RWPE2 (cell line): Measurements from ENCODE around the gene NTRK2.

ENCODE experiments used
- ATAC-seq: fragments of 200-7000 bp; cut with Tn5 transposase; 3 replicates; pipeline ENCODE4 v1.9.1; 2021; ENCODE audit warnings: low read depth
- DNase-seq: peaks from one replicate; pipeline ENCODE4 v3.0.0-alpha.2; 2020; ENCODE audit warnings: low spot score
- H3K27ac ChIP-seq: fragments of 450-650 bp; 2 replicates; pipeline ENCODE4 v1.5.1; 2017; ENCODE audit warnings: mild to moderate bottlenecking; ENCODE audit not compliant: poor library complexity, severe bottlenecking
- H3K27me3 ChIP-seq: fragments of 250-450 bp; sonication (Bioruptor Pico); 2 replicates; pipeline ENCODE4 v1.5.1; 2021; ENCODE audit warnings: mild to moderate bottlenecking, moderate library complexity; ENCODE audit not compliant: insufficient read depth, poor library complexity, severe bottlenecking
- H3K36me3 ChIP-seq: fragments of 250-450 bp; sonication (Bioruptor Pico); 2 replicates; pipeline ENCODE4 v1.5.1; 2020; ENCODE audit warnings: low read depth, mild to moderate bottlenecking, moderate library complexity
- H3K4me1 ChIP-seq: fragments of 250-450 bp; sonication (Bioruptor Pico); 2 replicates; pipeline ENCODE4 v1.5.1; 2021; ENCODE audit warnings: mild to moderate bottlenecking, moderate library complexity; ENCODE audit not compliant: insufficient read depth, poor library complexity, severe bottlenecking
- H3K4me3 ChIP-seq: fragments of 250-450 bp; sonication (Bioruptor Pico); 2 replicates; pipeline ENCODE4 v1.5.1; 2021; ENCODE audit warnings: mild to moderate bottlenecking, moderate library complexity; ENCODE audit not compliant: severe bottlenecking
- H3K9me3 ChIP-seq: fragments of 250-450 bp; sonication (Bioruptor Pico); 2 replicates; pipeline ENCODE4 v1.5.1; 2021; ENCODE audit warnings: mild to moderate bottlenecking, moderate library complexity; ENCODE audit not compliant: severe bottlenecking
- TF ChIP-seq, protein P1 (sequence below): fragments of 450-650 bp; IDR thresholded peaks from one replicate; pipeline ENCODE4 v1.5.1; 2017; ENCODE audit warnings: mild to moderate bottlenecking, moderate library complexity; ENCODE audit not compliant: poor library complexity, severe bottlenecking

NTRK2 gene

DNA sequence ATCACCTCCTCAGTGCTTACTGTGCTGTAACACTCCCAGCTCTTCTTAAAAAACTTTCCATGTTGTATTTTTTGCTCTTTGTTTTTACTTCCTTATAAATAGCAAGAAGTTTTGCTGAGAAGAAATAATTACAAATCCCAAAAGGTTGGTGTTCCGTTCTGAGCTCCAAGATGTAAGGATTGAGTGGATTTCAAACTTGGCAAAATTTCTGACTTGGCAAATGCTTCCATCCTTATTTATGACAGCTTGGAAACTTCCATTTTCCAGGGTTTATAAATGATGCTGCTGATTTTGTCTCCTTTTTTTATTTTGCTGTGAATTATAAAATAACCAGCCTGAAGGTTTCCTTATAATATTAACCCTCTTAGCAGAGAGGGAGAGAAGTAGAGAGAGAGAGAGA is 151.9 kb downstream of the NTRK2 start:
- no peaks in the 10 kb centered on the region for H3K36me3 ChIP-seq
- H3K27ac ChIP-seq, result no peak overlapping the region
- no peak overlapping the region for H3K4me3 ChIP-seq
- TF ChIP-seq, protein P1, sequence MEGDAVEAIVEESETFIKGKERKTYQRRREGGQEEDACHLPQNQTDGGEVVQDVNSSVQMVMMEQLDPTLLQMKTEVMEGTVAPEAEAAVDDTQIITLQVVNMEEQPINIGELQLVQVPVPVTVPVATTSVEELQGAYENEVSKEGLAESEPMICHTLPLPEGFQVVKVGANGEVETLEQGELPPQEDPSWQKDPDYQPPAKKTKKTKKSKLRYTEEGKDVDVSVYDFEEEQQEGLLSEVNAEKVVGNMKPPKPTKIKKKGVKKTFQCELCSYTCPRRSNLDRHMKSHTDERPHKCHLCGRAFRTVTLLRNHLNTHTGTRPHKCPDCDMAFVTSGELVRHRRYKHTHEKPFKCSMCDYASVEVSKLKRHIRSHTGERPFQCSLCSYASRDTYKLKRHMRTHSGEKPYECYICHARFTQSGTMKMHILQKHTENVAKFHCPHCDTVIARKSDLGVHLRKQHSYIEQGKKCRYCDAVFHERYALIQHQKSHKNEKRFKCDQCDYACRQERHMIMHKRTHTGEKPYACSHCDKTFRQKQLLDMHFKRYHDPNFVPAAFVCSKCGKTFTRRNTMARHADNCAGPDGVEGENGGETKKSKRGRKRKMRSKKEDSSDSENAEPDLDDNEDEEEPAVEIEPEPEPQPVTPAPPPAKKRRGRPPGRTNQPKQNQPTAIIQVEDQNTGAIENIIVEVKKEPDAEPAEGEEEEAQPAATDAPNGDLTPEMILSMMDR, result no peak
- H3K27me3 ChIP-seq, result no peaks in the 10 kb centered on the region
- H3K4me1 ChIP-seq, result no peaks in the 10 kb centered on the region
- ATAC-seq (no peak), DNase-seq (no peak)
- H3K9me3 ChIP-seq, result no peaks in the 10 kb centered on the region

DNA sequence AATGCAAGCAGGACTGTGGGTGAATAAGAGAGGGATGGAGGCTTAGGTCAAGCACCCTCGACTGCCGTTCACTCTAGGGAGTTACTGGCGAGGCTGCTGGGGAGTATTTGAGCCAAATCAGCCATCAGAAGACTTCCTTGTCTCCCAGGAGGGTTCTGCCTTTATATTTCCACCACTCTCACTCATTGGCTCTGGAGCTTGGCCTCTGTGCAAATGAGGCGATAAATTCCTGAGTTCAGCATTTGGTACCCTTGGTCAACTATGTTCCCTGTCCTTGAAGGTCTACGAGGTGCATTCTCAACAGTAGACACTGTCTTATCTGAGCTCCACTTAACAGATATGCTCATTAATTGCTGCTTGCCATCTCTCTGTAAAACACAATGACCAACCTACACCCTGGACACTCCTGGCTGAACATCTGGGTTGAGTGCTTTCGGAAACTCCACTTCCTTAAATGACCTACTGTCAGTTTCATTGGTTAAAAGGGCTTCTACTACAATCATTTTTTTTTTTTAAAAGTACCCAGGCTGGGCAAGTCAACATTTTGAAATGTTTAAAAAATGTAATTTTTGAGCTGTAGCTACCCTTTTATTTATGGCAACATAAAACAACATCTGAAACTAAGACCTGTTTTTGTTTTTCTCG is 153.2 kb downstream of the NTRK2 start:
- ATAC-seq (no peak), DNase-seq (no peak)
- no peaks in the 10 kb centered on the region for H3K4me1 ChIP-seq
- TF ChIP-seq, protein P1, result no peak
- no peaks in the 10 kb centered on the region for H3K9me3 ChIP-seq
- H3K27me3 ChIP-seq, result no peaks in the 10 kb centered on the region
- no peak overlapping the region for H3K4me3 ChIP-seq
- H3K27ac ChIP-seq, result no peak overlapping the region
- no peaks in the 10 kb centered on the region for H3K36me3 ChIP-seq

DNA sequence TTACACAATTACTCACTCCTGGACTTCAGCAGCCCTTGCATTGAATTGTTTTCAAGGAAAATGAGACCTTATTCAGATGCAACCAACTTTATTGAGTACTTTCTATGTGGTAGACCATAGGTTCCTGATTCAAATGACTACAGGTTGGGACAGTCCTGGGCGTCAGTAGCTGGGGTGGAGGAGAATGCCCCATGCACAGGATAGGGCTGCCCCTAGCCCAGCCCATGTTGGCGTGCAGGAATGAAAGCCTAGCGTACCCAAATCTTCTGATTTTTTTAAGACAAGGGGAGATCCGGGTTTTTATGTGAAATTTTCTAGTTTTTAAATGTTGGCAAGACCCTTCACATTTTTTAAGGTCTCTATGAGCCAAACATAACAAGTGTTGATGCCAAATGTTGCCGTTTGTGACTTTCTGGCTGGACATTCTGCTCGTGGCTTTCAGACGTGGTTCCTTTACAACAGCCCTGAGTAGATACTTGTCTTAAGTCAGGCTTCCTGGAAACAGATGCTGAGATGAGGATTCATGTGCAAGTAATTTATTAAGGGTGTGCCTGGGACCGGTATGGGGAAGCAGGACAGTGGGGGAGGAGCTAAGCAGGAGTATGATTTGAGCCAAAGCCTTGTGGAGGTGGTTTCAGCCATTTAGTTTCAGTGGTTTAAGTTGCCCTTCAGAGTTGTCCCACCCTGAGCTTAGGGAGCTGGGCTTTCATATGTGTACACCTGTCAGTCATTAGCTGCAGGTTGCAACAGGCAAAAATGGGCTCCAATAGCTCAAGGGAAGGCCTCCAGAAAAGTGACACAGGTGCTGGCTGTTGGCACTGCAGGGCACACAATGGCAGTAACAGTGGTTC is 154.1 kb downstream of the NTRK2 start:
- TF ChIP-seq, protein P1, result no peak
- Histone ChIP-seq H3K9me3 (no peaks in the 10 kb centered on the region), H3K27ac (no peak overlapping the region), H3K4me3 (no peak overlapping the region), H3K27me3 (no peaks in the 10 kb centered on the region), H3K4me1 (no peaks in the 10 kb centered on the region), H3K36me3 (no peaks in the 10 kb centered on the region)
- ATAC-seq, result no peak
- DNase-seq, result no peak

DNA sequence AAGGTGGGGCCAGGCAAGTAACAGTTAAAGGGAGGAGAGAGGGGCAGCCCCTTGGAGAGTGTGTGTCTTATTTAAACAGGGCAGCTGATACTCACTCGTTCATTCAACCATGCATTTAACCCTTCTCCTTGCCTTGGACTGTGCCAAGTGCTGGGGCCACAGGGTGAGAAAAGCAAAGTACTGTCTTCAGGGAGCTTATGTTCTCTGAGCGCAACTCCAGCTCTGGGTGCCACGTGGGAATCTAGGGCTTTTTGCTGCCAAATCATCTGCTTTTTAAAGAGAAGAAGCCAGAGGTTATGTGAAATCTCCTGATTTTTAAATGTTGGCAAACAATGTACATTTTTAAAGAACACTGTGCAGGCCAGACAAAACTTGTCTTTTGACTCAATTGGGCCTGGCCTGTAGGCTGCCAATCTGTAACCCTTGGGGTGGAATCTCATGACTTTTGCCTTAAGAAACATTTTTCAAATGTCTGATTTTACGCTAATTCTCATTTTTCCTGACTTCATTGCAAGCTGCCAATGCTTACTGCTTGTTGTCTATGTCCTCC is 157.8 kb downstream of the NTRK2 start:
- H3K4me1 ChIP-seq, result no peaks in the 10 kb centered on the region

More for the DNA sequence above, 157.8 kb downstream of the NTRK2 start:
- Histone ChIP-seq H3K4me3 (no peak overlapping the region), H3K27ac (no peak overlapping the region), H3K36me3 (no peaks in the 10 kb centered on the region), H3K9me3 (no peaks in the 10 kb centered on the region), H3K27me3 (no peaks in the 10 kb centered on the region)
- DNase-seq (no peak), ATAC-seq (no peak)
- TF ChIP-seq, protein P1, result no peak
